Right atrium auricular region (tissue), 2 donors: ENCODE measurements around the gene SAMMSON. TPM values are rescaled to one million over a fixed set of nuclear protein-coding genes. Genes with fewer than 3 reads are reported as not detected.

ENCODE experiments used
- DNase-seq: peaks from one replicate; pipeline ENCODE4 v3.0.0-alpha.2; 2019; ENCODE audit warnings: low spot score
- H3K27ac ChIP-seq, 2 donors: fragments of 200-600 bp; sonication (generic); 1 replicate in 1 of 2; 2 replicates in 1 of 2; pipeline ENCODE4 v1.5.1; 2016 to 2019
- H3K27me3 ChIP-seq, 2 donors: fragments of 200-600 bp; sonication (generic); one replicate each; pipeline versions ENCODE4 v1.5.1 to v1.6.0; 2017 to 2019
- H3K36me3 ChIP-seq: fragments of 200-600 bp; sonication (generic); one replicate; pipeline ENCODE4 v1.5.1; 2016
- H3K4me1 ChIP-seq, 2 donors: fragments of 200-600 bp; sonication (generic); one replicate each; pipeline versions ENCODE4 v1.5.1 to v1.6.0; 2017 to 2019
- H3K4me3 ChIP-seq, 2 donors: fragments of 200-600 bp; sonication (generic); 1 replicate in 1 of 2; 2 replicates in 1 of 2; pipeline ENCODE4 v1.5.1; 2017 to 2019; ENCODE audit warnings: mild to moderate bottlenecking in 1 of 2, moderate library complexity in 1 of 2
- H3K9me3 ChIP-seq, 2 donors: fragments of 200-600 bp; sonication (generic); one replicate each; pipeline ENCODE4 v1.5.1; 2019
- CTCF ChIP-seq, 2 donors: fragments of 200-600 bp; sonication (generic); IDR thresholded peaks; one replicate each; pipeline ENCODE4 v1.5.1; 2019; ENCODE audit warnings: antibody characterized with exemption in 2 of 2
- total RNA-seq, 2 donors: library from RNA; depleted of rRNA; stranded (reverse); fragments of >200 nt; gene quantifications; one replicate each; pipeline ENCODE4 v1.1.0, GENCODE V29; 2016

The SAMMSON gene
- total RNA-seq, 2 donors from 2014 or later, result not detected

- H3K4me1 ChIP-seq, result no peaks in the 10 kb centered on the region
- H3K27me3 ChIP-seq, result no peaks in the 10 kb centered on the region
- no peak overlapping the region for H3K4me3 ChIP-seq
- no peak overlapping the region for H3K27ac ChIP-seq
- TF ChIP-seq CTCF (IDR thresholded peaks at IDR 0.05), result no peak
- no peak for DNase-seq
- no peaks in the 10 kb centered on the region for H3K9me3 ChIP-seq
- no peaks in the 10 kb centered on the region for H3K36me3 ChIP-seq
Observed at GRCh38 chr3:70111411-70111810, 111.9 kb downstream of the SAMMSON start.

- no peaks in the 10 kb centered on the region for H3K27me3 ChIP-seq
Observed at GRCh38 chr3:70112751-70113150, 113.2 kb downstream of the SAMMSON start.

GRCh38 chr3:70114431-70114830, 114.9 kb downstream of the SAMMSON start:
- Histone ChIP-seq H3K36me3 (no peaks in the 10 kb centered on the region), H3K27me3 (no peaks in the 10 kb centered on the region), H3K9me3 (no peaks in the 10 kb centered on the region), H3K27ac (no peak overlapping the region), H3K4me1 (no peaks in the 10 kb centered on the region), H3K4me3 (no peak overlapping the region)
- no peak for DNase-seq
- no peak for TF ChIP-seq CTCF (IDR thresholded peaks at IDR 0.05)

More at GRCh38 chr3:70112751-70113150, 113.2 kb downstream of the SAMMSON start:
- Histone ChIP-seq H3K9me3 (no peaks in the 10 kb centered on the region), H3K36me3 (no peaks in the 10 kb centered on the region), H3K27ac (no peak overlapping the region), H3K4me1 (no peaks in the 10 kb centered on the region), H3K4me3 (no peak overlapping the region)
- no peak for TF ChIP-seq CTCF (IDR thresholded peaks at IDR 0.05)
- DNase-seq, result no peak

GRCh38 chr3:70119879-70120278, 120.3 kb downstream of the SAMMSON start:
- no peaks in the 10 kb centered on the region for H3K9me3 ChIP-seq
- no peak for DNase-seq
- no peak overlapping the region for H3K4me3 ChIP-seq
- no peak overlapping the region for H3K27ac ChIP-seq
- no peak for TF ChIP-seq CTCF (IDR thresholded peaks at IDR 0.05)
- no peaks in the 10 kb centered on the region for H3K27me3 ChIP-seq
- H3K36me3 ChIP-seq, result no peaks in the 10 kb centered on the region
- no peaks in the 10 kb centered on the region for H3K4me1 ChIP-seq
